Gastroesophageal sphincter (tissue), 4 donors: ENCODE results near the gene ST3GAL6. TPM values are rescaled to one million over a fixed set of nuclear protein-coding genes. Genes with fewer than 3 reads are reported as not detected.

Experiments used
- ATAC-seq: fragments of 150-250 bp; one replicate; pipeline ENCODE4 v1.9.1; 2016; ENCODE audit warnings: mild to moderate bottlenecking, moderate library complexity
- H3K27ac ChIP-seq, 4 donors: fragments of 200-600 bp; sonication (generic) in 3 of 4; 1 replicate in 3 of 4; 2 replicates in 1 of 4; pipeline ENCODE4 v1.5.1; 2016 to 2019
- H3K27me3 ChIP-seq: fragments of 200-600 bp; sonication (generic); one replicate; pipeline ENCODE4 v1.5.1; 2019
- H3K36me3 ChIP-seq, 2 donors: fragments of 200-600 bp; sonication (generic); one replicate each; pipeline ENCODE4 v1.5.1; 2019; ENCODE audit warnings: control low read depth in 1 of 2
- H3K4me1 ChIP-seq, 3 donors: fragments of 200-600 bp; sonication (generic); 1 replicate in 2 of 3; 2 replicates in 1 of 3; pipeline ENCODE4 v1.5.1; 2016 to 2019; ENCODE audit warnings: control low read depth in 2 of 3
- H3K4me3 ChIP-seq, 2 donors: fragments of 200-600 bp; sonication (generic); one replicate each; pipeline ENCODE4 v1.5.1; 2019; ENCODE audit warnings: mild to moderate bottlenecking in 1 of 2, moderate library complexity in 1 of 2
- H3K9me3 ChIP-seq, 3 donors: fragments of 200-600 bp; sonication (generic); one replicate each; pipeline ENCODE4 v1.5.1; 2017 to 2019; ENCODE audit warnings: control low read depth in 2 of 3
- CTCF ChIP-seq, 4 experiments: fragments of 200-600 bp in 2 of 4; fragments of 450-650 bp in 2 of 4; sonication (generic) in 1 of 4; IDR thresholded peaks; one replicate each; pipeline ENCODE4 v1.5.1; 2017 to 2019; ENCODE audit warnings: antibody characterized with exemption in 4 of 4, mild to moderate bottlenecking in 2 of 4, moderate library complexity in 2 of 4
- EP300 ChIP-seq: sonication (generic); formaldehyde crosslinking; IDR thresholded peaks from one replicate; pipeline ENCODE4 v1.6.1; 2017; ENCODE audit warnings: antibody characterized with exemption, mild to moderate bottlenecking
- POLR2A ChIP-seq, 2 donors: fragments of 450-650 bp; IDR thresholded peaks; one replicate each; pipeline ENCODE4 v1.6.1; 2017; ENCODE audit warnings: antibody characterized with exemption in 2 of 2, mild to moderate bottlenecking in 2 of 2, moderate library complexity in 1 of 2
- POLR2AphosphoS5 ChIP-seq: sonication (generic); formaldehyde crosslinking; IDR thresholded peaks from one replicate; pipeline ENCODE4 v1.6.1; 2017; ENCODE audit warnings: antibody characterized with exemption
- WGBS, 2 donors: methylation state at CpG; one replicate each; pipeline ENCODE4 v1.1.5; 2018; ENCODE audit warnings: low coverage in 1 of 2; 5-methylcytosine and 5-hydroxymethylcytosine counted together
- total RNA-seq, 4 donors: library from RNA; depleted of rRNA; stranded (reverse); fragments of >200 nt; gene quantifications; one replicate each; pipeline ENCODE4 v1.1.0, GENCODE V29; 2016

Gene ST3GAL6
- total RNA-seq, 4 donors from 2014 or later = 4.4 to 21.2 (median 7.4) TPM

DNA sequence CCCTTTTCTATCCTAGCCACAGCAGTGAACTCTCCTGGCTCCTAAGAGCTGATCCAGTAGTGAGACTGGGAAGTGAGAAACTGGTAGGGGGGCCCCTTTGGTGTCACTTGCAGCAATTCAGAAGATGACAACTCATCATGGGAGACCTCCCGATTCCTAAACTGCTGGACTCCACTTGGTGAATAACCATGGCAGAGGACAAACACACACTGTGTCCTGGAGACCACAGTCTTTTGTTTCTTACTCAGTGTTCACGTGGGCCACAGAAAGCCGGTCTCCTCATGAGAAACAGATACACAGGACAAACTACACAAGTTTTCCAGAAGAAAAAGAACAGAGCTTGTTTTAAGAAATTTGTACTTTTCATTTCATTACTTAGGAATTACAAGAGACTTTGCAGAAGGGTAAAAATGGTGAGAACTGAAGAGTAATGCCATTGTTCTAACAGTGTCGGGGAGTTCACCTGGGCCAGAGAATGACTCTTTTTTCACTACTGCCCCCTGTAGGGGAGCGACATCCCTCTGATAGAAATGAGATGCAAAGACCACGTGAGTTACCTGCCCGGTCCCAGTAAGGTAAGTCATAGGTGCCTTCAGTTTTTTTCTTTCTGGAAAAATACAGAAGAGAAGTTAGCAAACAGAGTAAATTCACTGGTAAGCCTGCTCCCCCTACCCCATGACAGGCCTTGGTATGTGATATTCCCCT, 38.1 kb downstream of the ST3GAL6 start:
- no peak overlapping the region for H3K27ac ChIP-seq
- no peaks in the 10 kb centered on the region for H3K4me1 ChIP-seq
- no peaks in the 10 kb centered on the region for H3K27me3 ChIP-seq
- WGBS, 2 donors = 81 to 95% methylated on average over 6 to 7 of the region's 7 CpGs
- no peaks in the 10 kb centered on the region for H3K9me3 ChIP-seq
- TF ChIP-seq POLR2A (IDR thresholded peaks at IDR 0.05) (no peak), POLR2AphosphoS5 (no peak), EP300 (no peak)
- no peak overlapping the region for H3K4me3 ChIP-seq
- H3K36me3 ChIP-seq = peaks cover 0 to 50% of the 10 kb centered on the region in 2 donors
- no peak for ATAC-seq

GRCh38 chr3:98805571-98805970, 42.4 kb downstream of the ST3GAL6 start:
- ATAC-seq = no peak
- H3K4me1 ChIP-seq = no peaks in the 10 kb centered on the region
- no peaks in the 10 kb centered on the region for H3K27me3 ChIP-seq
- H3K4me3 ChIP-seq = no peak overlapping the region
- WGBS, 2 donors = 84 to 96% methylated on average over 6 of the region's 6 CpGs
- no peak overlapping the region for H3K27ac ChIP-seq
- peaks cover 5 to 66% of the 10 kb centered on the region in 2 donors for H3K36me3 ChIP-seq
- no peaks in the 10 kb centered on the region for H3K9me3 ChIP-seq
- TF ChIP-seq CTCF (IDR thresholded peaks at IDR 0.05) (no peak), POLR2A (IDR thresholded peaks at IDR 0.05) (no peak), EP300 (no peak), POLR2AphosphoS5 (no peak)

- peaks cover 5 to 65% of the 10 kb centered on the region in 2 donors for H3K36me3 ChIP-seq
- no peak overlapping the region for H3K27ac ChIP-seq
- no peak overlapping the region for H3K4me3 ChIP-seq
- ATAC-seq = no peak
- no peaks in the 10 kb centered on the region for H3K4me1 ChIP-seq
- H3K9me3 ChIP-seq = no peaks in the 10 kb centered on the region
- WGBS, 2 donors = 73 to 75% methylated on average over 1 of the region's 1 CpG
- H3K27me3 ChIP-seq = no peaks in the 10 kb centered on the region
- TF ChIP-seq EP300 (no peak), CTCF (IDR thresholded peaks at IDR 0.05) (no peak), POLR2AphosphoS5 (no peak)
These were observed 43.4 kb downstream of the ST3GAL6 start for GRCh38 chr3:98806521-98806920.

GRCh38 chr3:98807011-98807410, 43.9 kb downstream of the ST3GAL6 start:
- no peak for ATAC-seq
- no peak for TF ChIP-seq POLR2AphosphoS5
- no peak for TF ChIP-seq EP300
- no peak for TF ChIP-seq POLR2A (IDR thresholded peaks at IDR 0.05)
- H3K4me3 ChIP-seq = no peak overlapping the region
- no peaks in the 10 kb centered on the region for H3K9me3 ChIP-seq
- H3K27me3 ChIP-seq = no peaks in the 10 kb centered on the region
- H3K36me3 ChIP-seq = peaks cover 5 to 63% of the 10 kb centered on the region in 2 donors
- 76 to 94% methylated on average over 4 of the region's 4 CpGs for WGBS, 2 donors
- H3K4me1 ChIP-seq = no peaks in the 10 kb centered on the region
- no peak overlapping the region for H3K27ac ChIP-seq

- Histone ChIP-seq H3K4me1 (no peaks in the 10 kb centered on the region), H3K4me3 (no peak overlapping the region), H3K27me3 (no peaks in the 10 kb centered on the region), H3K36me3 (peaks cover 5 to 63% of the 10 kb centered on the region in 2 donors), H3K27ac (no peak overlapping the region), H3K9me3 (no peaks in the 10 kb centered on the region)
- no peak for TF ChIP-seq POLR2A (IDR thresholded peaks at IDR 0.05)
- TF ChIP-seq CTCF (IDR thresholded peaks at IDR 0.05) = no peak
- no peak for TF ChIP-seq EP300
- no peak for TF ChIP-seq POLR2AphosphoS5
- no peak for ATAC-seq
- 82% methylated on average over 1 of the region's 1 CpG; no CpG with 5 or more reads in 1 of the 2 donors for WGBS, 2 donors
These were observed 44.4 kb downstream of the ST3GAL6 start for GRCh38 chr3:98807561-98807960.

- H3K27ac ChIP-seq = no peak overlapping the region
- no peak for ATAC-seq
- 75 to 86% methylated on average over 2 of the region's 2 CpGs for WGBS, 2 donors
- no peaks in the 10 kb centered on the region for H3K4me1 ChIP-seq
- TF ChIP-seq POLR2AphosphoS5 (no peak), EP300 (no peak), CTCF (IDR thresholded peaks at IDR 0.05) (no peak), POLR2A (IDR thresholded peaks at IDR 0.05) (no peak)
- no peaks in the 10 kb centered on the region for H3K9me3 ChIP-seq
- peaks cover 5 to 63% of the 10 kb centered on the region in 2 donors for H3K36me3 ChIP-seq
- H3K27me3 ChIP-seq = no peaks in the 10 kb centered on the region
- H3K4me3 ChIP-seq = no peak overlapping the region
These were observed 44.9 kb downstream of the ST3GAL6 start for GRCh38 chr3:98808071-98808470.
